Measurements from ENCODE around the gene EI24. TPM values are rescaled to one million over a fixed set of nuclear protein-coding genes. Genes with fewer than 3 reads are reported as not detected.

The EI24 gene
- total and polyA plus RNA-seq, 2 donors (not counting 3 experiments of a cell fraction or from before 2014, with no cell fraction given) = 115 to 192 TPM

- peak; percentile 59 for FAIRE-seq
- TSS peak; percentile 46 for BruUV-seq (replicated peaks)
Measured at GRCh38 chr11:125569915-125570621, 791 bp downstream of the EI24 start.

More at GRCh38 chr11:125569915-125570621, 791 bp downstream of the EI24 start:
- TF ChIP-seq POLR2A (IDR thresholded peaks at IDR 0.05; ENCODE audit: low read depth, low read length) (no peak), CTCF (IDR thresholded peaks at IDR 0.05; ENCODE audit: extremely low read depth in 1 of 2, insufficient read depth in 1 of 2, low read depth in 1 of 2, low read length in 2 of 2) (no peak), JUN (IDR thresholded peaks at IDR 0.05; ENCODE audit: borderline replicate concordance, insufficient read depth, insufficient read length, low read depth) (no peak), EZH2 (IDR thresholded peaks at IDR 0.05; ENCODE audit: borderline replicate concordance, low read depth, low read length, severe bottlenecking) (no peak)
- CTCF ChIA-PET = interaction anchor here (0.7 to 2.1 kb wide), 12 partner anchors 9 to 479 kb away, joined by 3 to 6 read pairs (median 3); partner anchors contain the start of gene STT3A
- peak; percentile 13 for DNase-seq (ENCODE audit: low read depth, low spot score)
- Histone ChIP-seq H3K27ac (ENCODE audit: insufficient read depth, low read depth, low read length) (peak overlapping the region; percentile 2), H3K36me3 (ENCODE audit: control insufficient read depth in 2 of 2, extremely low read depth in 1 of 2, insufficient read depth in 2 of 2, low read length in 2 of 2) (peaks cover 4 to 5% of the 10 kb centered on the region in 2 experiments), H3K27me3 (ENCODE audit: control insufficient read depth in 2 of 2, insufficient read depth in 2 of 2, low read length in 2 of 2) (no peaks in the 10 kb centered on the region), H3K4me2 (ENCODE audit: insufficient read depth, low read length) (peak overlapping the region; percentile 85), H2AFZ (ENCODE audit: low read depth, low read length) (peak overlapping the region; percentile 41), H3K9ac (replicated peaks; ENCODE audit: extremely low read depth, insufficient read depth, low read length) (peak overlapping the region; percentile 73), H3K9me3 (replicated peaks; ENCODE audit: control insufficient read depth, insufficient read depth, low read length) (no peaks in the 10 kb centered on the region), H4K20me1 (replicated peaks; ENCODE audit: control insufficient read depth, extremely low read depth, insufficient read depth, low read length) (no peaks in the 10 kb centered on the region), H3K9me1 (replicated peaks; ENCODE audit: control insufficient read depth, extremely low read depth, insufficient read depth, low read length) (no peaks in the 10 kb centered on the region), H3K4me3 (replicated peaks in 1 of 3; ENCODE audit: insufficient read depth in 1 of 3, low read depth in 1 of 3, low read length in 3 of 3) (peak overlapping the region; percentile 7 to 74 (median 66)), H3K4me1 (ENCODE audit: control insufficient read depth, extremely low read depth, insufficient read depth, low read length) (peaks cover 10% of the 10 kb centered on the region), H3K79me2 (ENCODE audit: control insufficient read depth, insufficient read depth, low read length) (peaks cover 24% of the 10 kb centered on the region)
- dilution Hi-C loops (cut with MboI; ENCODE audit: extremely low pct_ligation_motif_present, low sequenced_read_pairs) = no loop called here
- POLR2A ChIA-PET = interaction anchor here (0.6 to 1.5 kb wide), 2 partner anchors 22 to 689 kb away, joined by 3 to 5 read pairs; partner anchors contain the start of gene STT3A
- intact Hi-C loops (cut with micrococcal nuclease) = loop anchor here (1.0 to 2.0 kb wide), 5 partner anchors 22 to 319 kb away; partner anchors contain the start of genes CHEK1, FEZ1 and STT3A
